ENCODE measurements around the gene RTP5. TPM values are rescaled to one million over a fixed set of nuclear protein-coding genes. Genes with fewer than 3 reads are reported as not detected.

RTP5 gene
- total RNA-seq, 1 experiment from 2014 or later, result not detected

DNA sequence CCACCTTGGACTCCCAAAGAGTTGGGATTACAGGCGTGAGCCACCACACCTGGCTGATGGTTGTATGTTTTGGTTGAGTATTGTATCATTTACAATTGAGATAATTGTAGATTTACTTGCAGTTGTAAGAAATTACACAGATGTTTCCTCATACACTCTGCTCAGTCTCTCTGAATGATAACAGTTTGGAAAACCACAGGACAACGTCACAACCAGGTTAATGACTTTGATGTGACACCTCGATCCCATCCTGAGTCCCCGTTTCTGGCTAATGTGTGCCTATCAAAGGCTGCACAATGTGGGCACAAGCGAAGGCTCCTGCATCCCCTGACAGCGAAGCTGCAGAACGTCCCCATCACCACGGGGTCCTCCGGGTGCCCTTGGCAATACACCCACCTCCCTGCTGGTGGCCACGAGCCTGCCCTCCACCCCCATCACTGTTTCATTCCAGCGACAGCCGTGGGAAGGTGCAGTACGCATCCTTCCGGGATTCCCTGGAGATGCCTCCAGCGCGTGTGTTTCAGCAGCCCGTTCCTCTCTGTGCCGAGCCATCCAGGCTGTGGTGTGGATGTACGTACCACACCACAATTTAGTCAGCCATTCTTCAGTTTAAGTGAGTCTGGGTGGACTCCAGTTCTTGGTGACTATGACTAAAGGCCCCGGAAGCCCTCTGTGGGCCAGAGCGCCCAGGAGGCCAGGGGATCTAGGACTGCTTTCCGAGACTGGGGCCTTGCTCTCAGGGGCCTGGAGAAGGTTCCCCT lies 6.6 kb upstream of the RTP5 start:
- no peak for DNase-seq
- H3K23me2 ChIP-seq (ENCODE audit: insufficient read length, low read depth, low read length, poor library complexity, severe bottlenecking), result no peaks in the 10 kb centered on the region
- no peak overlapping the region for H2BK15ac ChIP-seq (ENCODE audit: low read depth, low read length)
- H3K9me3 ChIP-seq (ENCODE audit: control insufficient read depth, low read depth, low read length), result no peaks in the 10 kb centered on the region
- no peak overlapping the region for H3K27ac Mint-ChIP-seq
- no peak overlapping the region for H2BK20ac ChIP-seq (ENCODE audit: low read depth, low read length, poor library complexity, severe bottlenecking)
- H2BK12ac ChIP-seq (ENCODE audit: insufficient read length, low read depth, low read length), result no peak overlapping the region
- H3K9me3 Mint-ChIP-seq, result peaks cover 19 to 20% of the 10 kb centered on the region in 2 experiments
- H2BK120ac ChIP-seq (ENCODE audit: low read depth, low read length, poor library complexity, severe bottlenecking), result no peak overlapping the region
- H3K9ac ChIP-seq (ENCODE audit: extremely low read depth, insufficient read length, low read length), result no peak overlapping the region
- H4K5ac ChIP-seq (ENCODE audit: insufficient read length, low read depth, low read length), result no peak overlapping the region
- H3K4me1 ChIP-seq (ENCODE audit: insufficient read depth, low read length), result no peaks in the 10 kb centered on the region; the same call in 1 of the 2 replicates
- H3K56ac ChIP-seq (ENCODE audit: insufficient read length, low read depth, low read length), result no peak overlapping the region
- H3K79me1 ChIP-seq (ENCODE audit: insufficient read depth, low read depth, low read length, poor library complexity, severe bottlenecking), result no peaks in the 10 kb centered on the region
- no peak for TF ChIP-seq CTCF (conservative IDR thresholded peaks at IDR 0.05)
- H3K4ac ChIP-seq (ENCODE audit: low read depth, low read length), result no peak overlapping the region
- H2AK5ac ChIP-seq (ENCODE audit: insufficient read length, low read length), result no peak overlapping the region
- no peak overlapping the region; a peak in 1 of 5 replicates for H3K4me3 Mint-ChIP-seq
- no peak overlapping the region for H4K91ac ChIP-seq (ENCODE audit: insufficient read length, low read depth, low read length)
- H3T11ph ChIP-seq (ENCODE audit: low read length), result no peak overlapping the region
- no peak overlapping the region for H3K18ac ChIP-seq (ENCODE audit: insufficient read length, low read depth, low read length)
- H3K27me3 Mint-ChIP-seq (ENCODE audit: low read depth), result peaks cover 19% of the 10 kb centered on the region
- H3K27me3 ChIP-seq (ENCODE audit: insufficient read depth, low read length), result no peaks in the 10 kb centered on the region; the same call in 1 of the 2 replicates
- H2BK5ac ChIP-seq (ENCODE audit: insufficient read length, low read length), result no peak overlapping the region
- no CpG with 5 or more reads among the region's 22 CpGs for WGBS (ENCODE audit: extremely low coverage, insufficient read length, low lambda C conversion rate)
- H4K8ac ChIP-seq (replicated peaks; ENCODE audit: insufficient read length, low read depth, low read length), result no peak overlapping the region
- no peak overlapping the region for H3K4me2 ChIP-seq (ENCODE audit: insufficient read depth, insufficient read length, low read length)
- H3K14ac ChIP-seq (ENCODE audit: insufficient read depth, low read length), result no peak overlapping the region
- peaks cover 6 to 23% of the 10 kb centered on the region in 2 experiments for H3K4me1 Mint-ChIP-seq
- H4K20me1 ChIP-seq (ENCODE audit: control insufficient read depth, insufficient read depth, insufficient read length), result peaks cover 8% of the 10 kb centered on the region
- H3K23ac ChIP-seq (ENCODE audit: insufficient read length, low read depth, low read length), result no peak overlapping the region
- peaks cover 0 to 6% (median 0%) of the 10 kb centered on the region in 3 experiments; a peak in 2 of 7 replicates for H3K36me3 Mint-ChIP-seq (ENCODE audit: insufficient read depth in 1 of 3, low read depth in 3 of 3)
- no peaks in the 10 kb centered on the region for H3K79me2 ChIP-seq (ENCODE audit: insufficient read depth, low read length)
- H3K27ac ChIP-seq (ENCODE audit: insufficient read length, low read depth, low read length), result no peak overlapping the region
- no peak overlapping the region for H2AFZ ChIP-seq (ENCODE audit: low read length)

Data from H9 (cell line).